HAP-1 (cell line): ENCODE measurements around the gene DNAH17.

Experiments
- DNase-seq, 2 experiments: peaks; one replicate each; pipeline ENCODE4 v3.0.0-alpha.2; 2016 to 2020; ENCODE audit warnings: low spot score in 2 of 2
- H3K27me3 ChIP-seq: fragments of 250-450 bp; sonication (Bioruptor Pico); 2 replicates; pipeline ENCODE4 v1.5.1; 2020; ENCODE audit warnings: low read depth, mild to moderate bottlenecking, moderate library complexity
- H3K36me3 ChIP-seq: fragments of 250-450 bp; sonication (Bioruptor Pico); replicated peaks from 2 replicates; pipeline ENCODE4 v1.5.1; 2020; ENCODE audit warnings: mild to moderate bottlenecking
- H3K4me1 ChIP-seq: fragments of 250-450 bp; sonication (Bioruptor Pico); 2 replicates; pipeline ENCODE4 v1.5.1; 2020; ENCODE audit warnings: mild to moderate bottlenecking
- H3K4me3 ChIP-seq: fragments of 250-450 bp; sonication (Bioruptor Pico); 2 replicates; pipeline ENCODE4 v1.5.1; 2020; ENCODE audit warnings: mild to moderate bottlenecking, moderate library complexity
- H3K9me3 ChIP-seq: fragments of 250-450 bp; sonication (Bioruptor Pico); 2 replicates; pipeline ENCODE4 v1.5.1; 2020; ENCODE audit warnings: mild to moderate bottlenecking, moderate library complexity
- in situ Hi-C: fragments of 300-500 bp; cut with MboI; formaldehyde crosslinking; loops from 3 replicates; pipeline ENCODE4 v1.14.3; 2020; ENCODE audit warnings: low sequenced_read_pairs, inconsistent platforms, mixed read lengths

DNAH17 gene, protein sequence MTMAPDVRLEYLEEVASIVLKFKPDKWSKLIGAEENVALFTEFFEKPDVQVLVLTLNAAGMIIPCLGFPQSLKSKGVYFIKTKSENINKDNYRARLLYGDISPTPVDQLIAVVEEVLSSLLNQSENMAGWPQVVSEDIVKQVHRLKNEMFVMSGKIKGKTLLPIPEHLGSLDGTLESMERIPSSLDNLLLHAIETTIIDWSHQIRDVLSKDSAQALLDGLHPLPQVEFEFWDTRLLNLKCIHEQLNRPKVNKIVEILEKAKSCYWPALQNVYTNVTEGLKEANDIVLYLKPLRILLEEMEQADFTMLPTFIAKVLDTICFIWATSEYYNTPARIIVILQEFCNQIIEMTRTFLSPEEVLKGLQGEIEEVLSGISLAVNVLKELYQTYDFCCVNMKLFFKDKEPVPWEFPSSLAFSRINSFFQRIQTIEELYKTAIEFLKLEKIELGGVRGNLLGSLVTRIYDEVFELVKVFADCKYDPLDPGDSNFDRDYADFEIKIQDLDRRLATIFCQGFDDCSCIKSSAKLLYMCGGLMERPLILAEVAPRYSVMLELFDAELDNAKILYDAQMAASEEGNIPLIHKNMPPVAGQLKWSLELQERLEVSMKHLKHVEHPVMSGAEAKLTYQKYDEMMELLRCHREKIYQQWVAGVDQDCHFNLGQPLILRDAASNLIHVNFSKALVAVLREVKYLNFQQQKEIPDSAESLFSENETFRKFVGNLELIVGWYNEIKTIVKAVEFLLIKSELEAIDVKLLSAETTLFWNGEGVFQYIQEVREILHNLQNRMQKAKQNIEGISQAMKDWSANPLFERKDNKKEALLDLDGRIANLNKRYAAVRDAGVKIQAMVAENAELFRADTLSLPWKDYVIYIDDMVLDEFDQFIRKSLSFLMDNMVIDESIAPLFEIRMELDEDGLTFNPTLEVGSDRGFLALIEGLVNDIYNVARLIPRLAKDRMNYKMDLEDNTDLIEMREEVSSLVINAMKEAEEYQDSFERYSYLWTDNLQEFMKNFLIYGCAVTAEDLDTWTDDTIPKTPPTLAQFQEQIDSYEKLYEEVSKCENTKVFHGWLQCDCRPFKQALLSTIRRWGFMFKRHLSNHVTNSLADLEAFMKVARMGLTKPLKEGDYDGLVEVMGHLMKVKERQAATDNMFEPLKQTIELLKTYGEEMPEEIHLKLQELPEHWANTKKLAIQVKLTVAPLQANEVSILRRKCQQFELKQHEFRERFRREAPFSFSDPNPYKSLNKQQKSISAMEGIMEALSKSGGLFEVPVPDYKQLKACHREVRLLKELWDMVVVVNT (N-terminal part only)

DNA sequence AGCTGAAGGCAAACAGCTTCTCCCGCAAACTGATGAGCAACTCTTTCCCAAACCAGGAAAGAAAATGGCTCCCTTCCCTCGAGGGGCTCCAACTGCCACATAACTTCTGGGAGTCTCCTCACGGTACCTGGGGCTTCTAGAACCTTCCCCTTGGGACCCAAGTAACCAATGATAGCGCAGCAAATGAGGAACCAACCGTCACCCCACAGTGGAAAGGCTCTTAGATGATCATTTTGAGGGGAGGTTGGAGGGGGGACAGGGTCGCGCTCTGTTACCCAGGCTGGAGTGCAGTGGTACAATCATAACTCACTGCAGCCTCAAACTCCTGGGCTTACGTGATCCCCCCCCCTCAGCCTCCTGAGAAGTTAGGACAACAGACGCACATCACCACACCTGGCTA is at the start of gene DNAH17:
Gene DNAH17 (minus strand): TSS at position 101 of the 400 bp plus-strand sequence. CDS start 2,339 bp downstream, outside the sequence.
- no peaks in the 10 kb centered on the region for H3K36me3 ChIP-seq
- in situ Hi-C loops: no loop called here
- no peaks in the 10 kb centered on the region for H3K9me3 ChIP-seq
- no peak within 1 kb of the TSS for H3K4me3 ChIP-seq
- no peak for DNase-seq
- no peaks in the 10 kb centered on the region for H3K27me3 ChIP-seq
- no peaks in the 10 kb centered on the region for H3K4me1 ChIP-seq

DNA sequence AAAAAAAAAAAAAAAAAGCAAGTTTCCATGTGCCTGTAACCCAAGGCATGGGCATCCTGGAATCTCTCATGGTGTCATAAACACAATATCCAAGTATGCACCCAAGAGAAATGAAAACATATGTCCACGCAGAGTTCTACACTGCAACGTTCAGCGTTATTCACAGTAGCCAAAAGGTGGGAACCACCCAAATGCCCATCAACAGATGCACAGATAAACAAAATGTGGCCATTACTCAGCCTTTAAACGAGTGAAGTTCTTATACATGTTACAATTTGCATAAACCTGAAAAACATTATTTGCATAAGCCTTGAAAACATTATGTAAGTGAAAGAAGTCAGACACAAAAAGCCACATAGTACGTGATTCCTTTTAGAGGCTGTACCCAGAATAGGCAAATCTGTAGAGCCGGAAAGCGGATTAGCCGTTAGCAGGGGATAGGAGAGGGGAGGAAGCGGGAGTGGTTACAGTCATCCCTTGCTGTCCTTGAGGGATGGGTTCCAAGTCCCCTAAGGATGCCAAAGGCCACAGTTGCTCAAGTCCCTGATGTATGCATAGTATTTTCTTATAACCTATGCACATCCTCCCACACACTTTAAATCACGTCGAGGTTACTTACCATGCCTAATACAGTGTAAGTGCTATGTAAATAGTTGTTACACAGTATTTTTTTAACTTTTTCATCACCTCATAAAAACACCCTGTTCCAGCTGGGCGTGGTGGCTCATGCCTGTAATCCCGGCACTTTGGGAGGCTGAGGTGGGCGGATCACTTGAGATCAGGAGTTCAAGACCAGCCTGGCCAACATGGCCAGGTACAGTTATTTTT is 47.3 kb upstream of the DNAH17 start:
- peak in 1 of 2 experiments; percentile 37 for DNase-seq
- Histone ChIP-seq H3K27me3 (no peaks in the 10 kb centered on the region), H3K36me3 (no peaks in the 10 kb centered on the region), H3K4me1 (no peaks in the 10 kb centered on the region; the same call in 1 of the 2 replicates), H3K9me3 (no peaks in the 10 kb centered on the region), H3K4me3 (no peak overlapping the region)
- in situ Hi-C loops: no loop called here

DNA sequence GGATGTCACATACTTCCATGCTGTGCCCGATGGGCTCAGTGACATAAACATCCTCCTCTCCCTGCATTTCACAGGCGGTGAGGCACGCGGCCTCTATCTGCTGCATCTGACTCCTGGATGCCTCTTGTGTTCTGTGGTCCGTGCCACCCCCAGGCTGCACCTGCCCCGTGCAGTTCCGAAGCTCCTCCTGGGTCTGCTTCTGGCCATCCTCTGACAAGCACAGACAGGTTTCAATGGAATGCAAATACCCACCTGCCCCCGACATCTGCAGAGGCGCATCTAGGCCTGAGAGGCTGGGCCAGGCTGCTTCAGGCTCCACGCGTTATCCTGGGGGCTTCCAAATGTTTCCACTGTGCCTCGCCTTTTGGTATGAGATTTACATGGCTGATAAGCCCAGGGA is 46.3 kb upstream of the DNAH17 start:
- no peaks in the 10 kb centered on the region; the same call in 1 of the 2 replicates for H3K4me1 ChIP-seq
- in situ Hi-C loops: no loop called here
- no peaks in the 10 kb centered on the region for H3K9me3 ChIP-seq
- no peak overlapping the region for H3K4me3 ChIP-seq
- no peaks in the 10 kb centered on the region for H3K36me3 ChIP-seq
- H3K27me3 ChIP-seq: no peaks in the 10 kb centered on the region
- DNase-seq: no peak

DNA sequence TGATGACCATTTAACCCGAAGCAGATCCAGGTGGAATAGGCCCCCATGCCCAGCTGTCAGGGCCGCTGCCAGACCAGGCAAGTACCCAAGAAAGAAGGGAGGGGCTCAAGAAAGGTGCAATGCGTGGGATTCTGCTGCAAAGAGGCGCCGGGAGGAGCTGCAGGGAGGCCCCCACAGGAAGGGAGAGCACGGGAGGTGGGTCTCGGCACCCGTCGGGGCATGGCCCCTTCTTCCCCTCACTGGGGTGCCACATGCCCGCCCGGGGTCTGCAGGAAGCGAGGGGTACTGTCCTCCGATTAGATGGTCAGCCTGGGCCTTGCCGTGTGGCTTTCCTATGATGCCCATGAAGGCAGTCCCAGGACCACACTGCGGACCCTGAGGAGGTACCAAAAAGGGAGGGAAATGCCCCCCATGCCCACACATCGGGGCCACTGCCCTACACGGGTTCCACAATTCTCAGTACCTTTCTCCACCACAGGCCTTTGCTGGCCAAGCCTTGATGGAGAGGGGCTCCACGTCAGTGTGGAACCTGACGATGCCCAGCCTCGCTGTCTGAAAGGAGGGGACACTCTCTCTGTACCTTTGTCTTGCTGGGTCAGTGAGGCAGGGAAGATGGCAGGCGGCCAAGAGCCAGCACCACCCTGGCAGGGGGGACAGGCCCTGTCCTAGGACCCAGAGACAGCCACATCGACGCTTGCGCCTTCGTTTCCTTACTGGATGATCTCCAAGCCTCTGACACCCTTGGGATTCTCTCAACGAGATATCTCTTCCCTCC is 45.5 kb upstream of the DNAH17 start:
- no peak for DNase-seq
- H3K4me3 ChIP-seq: no peak overlapping the region
- no peaks in the 10 kb centered on the region for H3K36me3 ChIP-seq
- H3K9me3 ChIP-seq: no peaks in the 10 kb centered on the region
- in situ Hi-C loops: no loop called here
- H3K4me1 ChIP-seq: no peaks in the 10 kb centered on the region; the same call in 1 of the 2 replicates
- no peaks in the 10 kb centered on the region for H3K27me3 ChIP-seq

DNA sequence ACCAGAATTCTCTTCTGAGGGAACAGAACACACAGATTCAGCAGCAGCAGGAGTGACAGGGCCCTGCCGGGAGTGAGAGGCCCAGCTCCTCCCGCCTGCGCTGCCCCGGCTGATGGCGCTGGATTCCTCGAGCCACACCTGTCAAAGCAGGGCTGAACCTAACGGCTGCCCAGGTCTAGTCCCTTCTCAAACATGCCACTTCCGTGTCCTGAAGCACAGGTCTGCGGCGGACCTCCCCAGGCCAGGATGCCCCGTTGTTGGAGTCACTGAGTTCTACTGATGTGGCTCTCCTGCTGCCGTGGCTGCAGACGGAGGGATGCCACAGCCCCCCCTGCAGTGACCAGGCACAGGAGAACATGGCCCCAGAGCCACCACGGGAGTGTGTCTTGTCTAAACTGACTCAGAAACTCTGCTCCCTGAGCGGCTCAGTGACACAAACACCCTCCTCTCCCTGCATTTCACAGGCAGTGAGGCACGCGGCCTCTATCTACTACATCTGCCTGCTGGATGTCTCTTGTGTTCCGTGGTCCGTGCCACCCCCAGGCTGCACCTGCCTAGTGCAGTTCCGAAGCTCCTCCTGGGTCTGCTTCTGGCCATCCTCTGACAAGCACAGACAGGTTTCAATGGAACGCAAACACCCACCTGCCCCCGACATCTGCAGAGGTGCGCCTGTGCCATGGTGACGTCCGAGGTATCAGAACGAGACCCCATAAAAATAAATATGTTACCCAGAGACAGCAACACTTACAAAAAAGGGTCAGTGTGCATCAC is 44.7 kb upstream of the DNAH17 start:
- Histone ChIP-seq H3K9me3 (no peaks in the 10 kb centered on the region), H3K4me3 (no peak overlapping the region), H3K36me3 (no peaks in the 10 kb centered on the region), H3K4me1 (no peaks in the 10 kb centered on the region; the same call in 1 of the 2 replicates), H3K27me3 (no peaks in the 10 kb centered on the region)
- in situ Hi-C loops: no loop called here
- DNase-seq: no peak

DNA sequence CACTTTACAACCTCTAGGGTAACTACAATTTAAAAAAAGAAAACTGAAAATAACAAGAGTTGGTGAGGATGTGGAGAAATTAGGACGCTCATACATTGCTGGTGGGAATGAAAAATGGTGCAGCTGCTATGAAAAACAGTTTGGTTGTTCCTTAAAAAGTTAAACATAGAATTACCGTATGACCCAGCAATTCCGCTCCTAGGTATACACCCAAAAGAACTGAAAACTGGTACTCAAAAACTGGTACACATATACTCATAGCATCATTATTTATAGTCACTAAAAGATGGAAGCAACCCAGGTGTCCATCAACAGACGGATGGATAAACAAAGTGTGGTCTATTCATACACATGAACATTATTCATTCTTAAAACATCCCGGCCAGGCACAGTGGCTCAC is 42.9 kb upstream of the DNAH17 start:
- Histone ChIP-seq H3K4me3 (no peak overlapping the region), H3K9me3 (no peaks in the 10 kb centered on the region), H3K27me3 (no peaks in the 10 kb centered on the region), H3K36me3 (no peaks in the 10 kb centered on the region), H3K4me1 (no peaks in the 10 kb centered on the region; the same call in 1 of the 2 replicates)
- in situ Hi-C loops: no loop called here
- DNase-seq: no peak

DNA sequence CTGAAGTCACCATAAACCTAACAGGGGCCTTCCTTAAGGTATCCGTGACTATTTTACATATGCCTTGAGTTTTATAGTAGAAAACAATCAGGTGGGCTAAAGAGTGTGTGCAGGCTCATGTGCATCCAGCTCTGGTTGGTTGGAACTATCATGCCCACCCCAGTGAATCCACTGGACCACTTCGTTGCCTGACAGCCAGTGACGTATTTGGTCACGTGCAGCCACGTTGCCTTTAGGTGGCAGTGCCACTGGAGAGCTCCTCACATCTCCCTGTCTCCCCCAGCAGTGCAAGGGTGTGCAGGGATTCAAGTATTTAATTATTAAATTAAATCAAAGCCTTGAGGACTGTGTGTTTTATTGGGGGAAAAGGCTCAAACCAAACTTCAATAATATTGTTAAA is 42.1 kb upstream of the DNAH17 start:
- no peaks in the 10 kb centered on the region for H3K9me3 ChIP-seq
- in situ Hi-C loops: no loop called here
- H3K4me1 ChIP-seq: no peaks in the 10 kb centered on the region; the same call in 1 of the 2 replicates
- H3K4me3 ChIP-seq: no peak overlapping the region
- H3K36me3 ChIP-seq: no peaks in the 10 kb centered on the region
- DNase-seq: no peak
- no peaks in the 10 kb centered on the region for H3K27me3 ChIP-seq

DNA sequence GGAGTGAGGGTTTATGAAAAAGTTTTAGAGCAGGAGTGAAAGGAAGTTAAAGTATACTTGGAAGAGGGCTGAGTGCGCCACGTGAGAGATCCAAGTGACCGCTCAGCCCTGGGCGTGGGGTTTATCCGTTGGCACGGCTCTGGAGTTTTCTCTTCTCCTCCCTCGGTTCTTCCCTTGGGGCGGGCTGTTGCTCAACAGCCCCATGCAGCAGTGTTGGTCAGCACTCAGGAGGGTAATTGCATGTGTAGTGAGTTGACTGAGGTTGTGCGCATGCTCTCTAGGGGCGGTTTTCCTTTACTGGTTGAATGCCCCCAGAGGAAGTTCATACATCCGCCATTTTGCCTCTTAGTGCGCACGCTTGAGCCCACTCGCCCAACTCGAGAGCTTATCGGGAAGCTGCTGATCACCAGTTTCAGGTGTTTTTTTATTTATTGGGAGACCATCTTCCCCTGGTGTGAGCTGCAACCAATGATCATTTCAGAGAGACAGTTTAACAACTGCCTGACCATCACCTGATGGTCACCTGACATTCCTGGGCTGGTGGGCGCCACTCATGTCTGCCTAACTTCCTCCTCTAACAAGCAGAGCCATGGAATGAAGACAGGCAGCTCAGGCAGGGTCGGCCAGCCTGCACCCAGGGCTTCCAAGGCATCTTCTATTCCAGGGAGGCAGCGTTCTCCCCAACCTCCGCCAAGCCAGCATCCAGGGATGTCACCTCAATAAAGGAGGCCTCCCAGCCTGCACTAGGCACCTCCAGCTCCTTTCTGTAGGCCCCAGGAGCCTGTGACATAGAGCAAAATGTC is 41.3 kb upstream of the DNAH17 start:
- Histone ChIP-seq H3K9me3 (no peaks in the 10 kb centered on the region), H3K4me1 (no peaks in the 10 kb centered on the region), H3K27me3 (no peaks in the 10 kb centered on the region), H3K4me3 (no peak overlapping the region), H3K36me3 (no peaks in the 10 kb centered on the region)
- DNase-seq: no peak
- in situ Hi-C loops: no loop called here

DNA sequence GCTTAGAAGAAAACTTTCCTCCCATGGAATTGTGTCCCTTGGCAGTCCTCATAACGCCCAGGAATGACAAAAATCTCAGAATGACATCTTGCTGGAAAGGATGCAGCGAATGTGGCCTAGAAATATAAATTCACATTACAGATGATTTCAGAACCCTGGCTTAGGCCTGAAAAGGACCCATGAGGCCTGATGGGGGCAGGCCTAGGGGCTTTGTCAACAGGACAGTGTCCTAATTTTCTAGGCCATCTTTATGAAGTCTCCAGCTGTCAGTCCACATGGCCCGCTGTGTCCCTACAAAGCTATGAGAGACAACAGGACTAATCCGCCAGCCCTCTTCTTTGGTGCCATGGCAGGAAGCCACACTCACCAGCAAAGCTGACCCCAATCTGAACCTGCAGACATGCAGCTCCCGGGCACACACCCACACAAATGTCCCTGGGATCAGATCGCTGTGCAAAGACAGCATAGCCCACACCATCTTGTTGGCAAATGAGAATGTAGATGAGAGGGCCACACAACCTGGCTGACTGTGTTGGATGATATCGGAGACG is 40.4 kb upstream of the DNAH17 start:
- no peaks in the 10 kb centered on the region for H3K9me3 ChIP-seq
- in situ Hi-C loops: no loop called here
- H3K27me3 ChIP-seq: no peaks in the 10 kb centered on the region
- no peak overlapping the region for H3K4me3 ChIP-seq
- no peak for DNase-seq
- no peaks in the 10 kb centered on the region for H3K36me3 ChIP-seq
- no peaks in the 10 kb centered on the region for H3K4me1 ChIP-seq

DNA sequence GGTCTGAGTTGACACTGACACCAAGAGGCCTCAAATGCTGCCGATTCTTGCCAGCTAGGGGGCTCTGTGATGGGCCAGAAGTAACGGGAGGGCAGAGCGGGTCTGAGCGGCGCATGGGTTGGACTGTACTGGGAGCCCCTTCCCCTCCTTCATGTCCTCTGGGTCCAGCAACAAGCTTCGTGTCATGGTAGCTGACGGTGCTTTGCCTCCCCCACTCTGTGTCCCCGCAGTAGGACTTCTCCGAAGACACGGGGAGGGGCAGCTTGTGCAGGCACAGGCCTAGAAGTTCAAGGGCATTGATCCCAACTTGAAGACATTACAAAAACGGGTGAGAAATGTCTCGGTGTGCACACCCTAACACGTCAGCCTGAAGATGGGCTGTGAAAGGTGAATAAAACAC is 39.8 kb upstream of the DNAH17 start:
- in situ Hi-C loops: no loop called here
- Histone ChIP-seq H3K27me3 (no peaks in the 10 kb centered on the region), H3K4me3 (no peak overlapping the region), H3K4me1 (no peaks in the 10 kb centered on the region), H3K9me3 (no peaks in the 10 kb centered on the region), H3K36me3 (no peaks in the 10 kb centered on the region)
- DNase-seq: no peak

DNA sequence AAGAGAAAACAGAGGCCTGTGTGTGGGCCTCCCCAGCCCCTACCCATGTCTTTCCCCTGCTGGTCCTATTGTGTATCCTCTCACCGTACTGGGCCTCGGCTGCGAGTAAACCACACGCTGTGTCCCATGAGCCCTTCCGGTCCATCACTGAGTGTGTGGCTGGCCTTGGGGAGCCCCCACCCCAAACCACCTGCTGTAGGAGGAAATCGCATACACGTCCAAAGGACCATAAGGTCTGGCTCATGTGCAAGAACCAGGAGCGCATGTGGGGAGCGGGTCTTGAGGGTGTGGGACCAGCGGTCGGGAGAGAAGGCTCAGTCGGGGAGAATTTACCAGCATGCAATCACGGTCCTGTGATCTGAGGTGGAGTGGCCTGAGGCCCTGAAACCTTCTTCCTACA is 38.4 kb upstream of the DNAH17 start:
- Histone ChIP-seq H3K27me3 (no peaks in the 10 kb centered on the region), H3K4me3 (no peak overlapping the region), H3K9me3 (no peaks in the 10 kb centered on the region), H3K4me1 (no peaks in the 10 kb centered on the region), H3K36me3 (no peaks in the 10 kb centered on the region)
- in situ Hi-C loops: no loop called here
- DNase-seq: no peak
